ENCODE data around the gene REG1B.

DNA sequence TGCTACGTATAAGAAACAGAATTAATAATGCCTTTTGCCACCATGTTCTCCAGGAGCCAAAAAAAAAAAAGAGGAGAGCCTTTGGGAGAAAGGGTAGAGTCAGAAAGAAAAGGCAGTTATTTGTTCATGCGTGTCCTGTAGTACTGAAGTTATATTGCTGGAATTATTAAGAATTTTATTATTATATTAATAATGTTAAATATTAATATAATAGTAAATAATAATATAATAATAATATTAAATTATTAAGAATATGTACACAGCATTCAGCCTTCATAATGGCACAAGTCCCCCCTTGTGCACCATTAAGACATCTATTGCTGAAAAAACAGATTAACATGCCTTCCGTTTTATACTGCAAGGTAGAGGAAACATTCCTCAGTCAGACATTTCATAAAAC, 40.6 kb upstream of the REG1B start:
- TF ChIP-seq YY1 (IDR thresholded peaks at IDR 0.05; ENCODE audit: insufficient read depth, insufficient read length), result no peak
- TF ChIP-seq ZNF274 (IDR thresholded peaks at IDR 0.05; ENCODE audit: low read depth, low read length), result no peak

Measured in NT2/D1 (cell line).